Endothelial cell of hepatic sinusoid (primary cell): ENCODE measurements around the gene POMT1.

Experiments
- in situ Hi-C: cut with HindIII; loops from 2 replicates; pipeline ENCODE4 v1.10.0; 2017; ENCODE audit warnings: low sequenced_read_pairs

POMT1 gene

GRCh38 chr9:131475956-131476776, 26.6 kb upstream of the POMT1 start:
- in situ Hi-C loops = no loop called here

GRCh38 chr9:131476777-131477345, 25.9 kb upstream of the POMT1 start:
- in situ Hi-C loops = no loop called here

GRCh38 chr9:131477367-131477766, 25.4 kb upstream of the POMT1 start:
- in situ Hi-C loops = no loop called here

- in situ Hi-C loops = no loop called here
These were observed 24.8 kb upstream of the POMT1 start for GRCh38 chr9:131477816-131478419.

- in situ Hi-C loops = no loop called here
These were observed 24.3 kb upstream of the POMT1 start for GRCh38 chr9:131478421-131478868.

GRCh38 chr9:131478911-131479310, 23.8 kb upstream of the POMT1 start:
- in situ Hi-C loops = no loop called here

GRCh38 chr9:131480258-131480657, 22.5 kb upstream of the POMT1 start:
- in situ Hi-C loops = loop anchor here (5.0 kb wide), 1 partner anchor 42 kb away; no protein-coding TSS in a partner anchor

- in situ Hi-C loops = loop anchor here (5.0 kb wide), 1 partner anchor 41 kb away; no protein-coding TSS in a partner anchor
These were observed 21.0 kb upstream of the POMT1 start for GRCh38 chr9:131481441-131482342.

- in situ Hi-C loops = loop anchor here (5.0 kb wide), 1 partner anchor 40 kb away; no protein-coding TSS in a partner anchor
These were observed 20.2 kb upstream of the POMT1 start for GRCh38 chr9:131482343-131483006.

GRCh38 chr9:131483319-131484050, 19.2 kb upstream of the POMT1 start:
- in situ Hi-C loops = loop anchor here (5.0 kb wide), 1 partner anchor 39 kb away; no protein-coding TSS in a partner anchor

- in situ Hi-C loops = loop anchor here (5.0 kb wide), 1 partner anchor 38 kb away; no protein-coding TSS in a partner anchor
These were observed 18.7 kb upstream of the POMT1 start for GRCh38 chr9:131484051-131484445.

GRCh38 chr9:131484560-131485185, 18.0 kb upstream of the POMT1 start:
- in situ Hi-C loops = loop anchor here (5.0 kb wide), 1 partner anchor 38 kb away; no protein-coding TSS in a partner anchor

GRCh38 chr9:131485206-131485605, 17.5 kb upstream of the POMT1 start:
- in situ Hi-C loops = no loop called here

- in situ Hi-C loops = no loop called here
These were observed 16.8 kb upstream of the POMT1 start for GRCh38 chr9:131485728-131486422.

GRCh38 chr9:131487001-131487400, 15.7 kb upstream of the POMT1 start:
- in situ Hi-C loops = no loop called here

- in situ Hi-C loops = no loop called here
These were observed 15.1 kb upstream of the POMT1 start for GRCh38 chr9:131487621-131488031.

GRCh38 chr9:131490514-131490913, 12.2 kb upstream of the POMT1 start:
- in situ Hi-C loops = no loop called here

GRCh38 chr9:131491001-131491710, 11.6 kb upstream of the POMT1 start:
- in situ Hi-C loops = no loop called here
